VCaP (cell line): ENCODE results near the gene SMIM35.

Experiments used
- H3K27ac ChIP-seq: fragments of 450-650 bp; 2 replicates; pipeline ENCODE4 v1.5.1; 2017
- CTCF ChIP-seq: fragments of 450-650 bp; conservative IDR thresholded peaks from 2 replicates; pipeline ENCODE4 v1.5.1; 2017; ENCODE audit warnings: mild to moderate bottlenecking, moderate library complexity

Gene SMIM35

GRCh38 chr11:118048472-118049370 is 38.0 kb downstream of the SMIM35 start:
- TF ChIP-seq CTCF: no peak

GRCh38 chr11:118047749-118048148 is 39.0 kb downstream of the SMIM35 start:
- no peak overlapping the region for H3K27ac ChIP-seq
- no peak for TF ChIP-seq CTCF

More at GRCh38 chr11:118048472-118049370, 38.0 kb downstream of the SMIM35 start:
- no peak overlapping the region for H3K27ac ChIP-seq

- H3K27ac ChIP-seq: no peak overlapping the region
- TF ChIP-seq CTCF: no peak
Observed at GRCh38 chr11:118046964-118047700, 39.6 kb downstream of the SMIM35 start.

GRCh38 chr11:118046051-118046963 is 40.5 kb downstream of the SMIM35 start:
- TF ChIP-seq CTCF: no peak
- no peak overlapping the region for H3K27ac ChIP-seq

GRCh38 chr11:118045191-118045590 is 41.6 kb downstream of the SMIM35 start:
- no peak overlapping the region for H3K27ac ChIP-seq
- TF ChIP-seq CTCF: no peak

GRCh38 chr11:118042796-118043195 is 44.0 kb downstream of the SMIM35 start:
- no peak for TF ChIP-seq CTCF
- no peak overlapping the region for H3K27ac ChIP-seq
